ENCODE measurements around the gene MRPL19. TPM values are rescaled to one million over a fixed set of nuclear protein-coding genes. Genes with fewer than 3 reads are reported as not detected.

The MRPL19 gene
- total RNA-seq, 4 donors from 2014 or later = 24.7 to 39.0 (median 32.9) TPM

- no peak overlapping the region for H3K4me3 ChIP-seq (ENCODE audit: low read depth, poor library complexity, severe bottlenecking)
- no peak for TF ChIP-seq CTCF (IDR thresholded peaks at IDR 0.05)
- DNase-seq (ENCODE audit: low spot score in 2 of 2) = no peak
- intact Hi-C loops (cut with DNase I; ENCODE audit: low total_unique reads) = no loop called here
Measured at GRCh38 chr2:75722687-75723086, 76.1 kb downstream of the MRPL19 start.

GRCh38 chr2:75728614-75729419, 82.2 kb downstream of the MRPL19 start:
- no peak overlapping the region for H3K4me3 ChIP-seq (ENCODE audit: low read depth, poor library complexity, severe bottlenecking)
- WGBS, 2 donors = 80 to 84% methylated on average over 6 of the region's 6 CpGs
- DNase-seq (ENCODE audit: low spot score in 2 of 2) = no peak
- intact Hi-C loops (cut with DNase I; ENCODE audit: low total_unique reads) = no loop called here
- TF ChIP-seq POLR2A (IDR thresholded peaks at IDR 0.05) (no peak), CTCF (IDR thresholded peaks at IDR 0.05) (no peak)

GRCh38 chr2:75729861-75730260, 83.3 kb downstream of the MRPL19 start:
- intact Hi-C loops (cut with DNase I; ENCODE audit: low total_unique reads) = no loop called here
- 60 to 61% methylated on average over 5 of the region's 5 CpGs for WGBS, 2 donors
- TF ChIP-seq CTCF (IDR thresholded peaks at IDR 0.05) = no peak
- TF ChIP-seq POLR2A (IDR thresholded peaks at IDR 0.05) = no peak
- DNase-seq (ENCODE audit: low spot score in 2 of 2) = no peak
- H3K4me3 ChIP-seq (ENCODE audit: low read depth, poor library complexity, severe bottlenecking) = no peak overlapping the region

GRCh38 chr2:75736276-75736675, 89.7 kb downstream of the MRPL19 start:
- intact Hi-C loops (cut with DNase I; ENCODE audit: low total_unique reads) = no loop called here
- no peak for DNase-seq (ENCODE audit: low spot score in 2 of 2)
- WGBS, 2 donors = 55 to 59% methylated on average over 4 of the region's 4 CpGs
- no peak for TF ChIP-seq POLR2A (IDR thresholded peaks at IDR 0.05)
- no peak for TF ChIP-seq CTCF (IDR thresholded peaks at IDR 0.05)
- H3K4me3 ChIP-seq (ENCODE audit: low read depth, poor library complexity, severe bottlenecking) = no peak overlapping the region

GRCh38 chr2:75737961-75738360, 91.4 kb downstream of the MRPL19 start:
- TF ChIP-seq CTCF (IDR thresholded peaks at IDR 0.05) (no peak), POLR2A (IDR thresholded peaks at IDR 0.05) (no peak)
- intact Hi-C loops (cut with DNase I; ENCODE audit: low total_unique reads) = no loop called here
- WGBS, 2 donors = 95 to 100% methylated on average over 1 of the region's 1 CpG

More at GRCh38 chr2:75737961-75738360, 91.4 kb downstream of the MRPL19 start:
- no peak overlapping the region for H3K4me3 ChIP-seq (ENCODE audit: low read depth, poor library complexity, severe bottlenecking)
- DNase-seq (ENCODE audit: low spot score in 2 of 2) = no peak

Other genes starting within 250 kb of the MRPL19 start
- gene EVA1A, start 85.8 kb upstream of the MRPL19 start, total RNA-seq = 10 to 100 TPM in 2 of 4 donors, 1 to 10 TPM in 2; 6.6 to 12.9 (median 9.1) TPM
- 10 to 100 TPM; 15.2 to 26.4 (median 16.6) TPM for gene GCFC2, start 64.1 kb downstream of the MRPL19 start, total RNA-seq

All from lower leg skin (tissue), 4 donors.